ENCODE measurements around the gene ALKBH8.
"Not testable (repeated sequence)": the region's sequence is repeated elsewhere in the genome, so short reads cannot be mapped to it uniquely, and the experiment has no call there.

Gene ALKBH8

DNA sequence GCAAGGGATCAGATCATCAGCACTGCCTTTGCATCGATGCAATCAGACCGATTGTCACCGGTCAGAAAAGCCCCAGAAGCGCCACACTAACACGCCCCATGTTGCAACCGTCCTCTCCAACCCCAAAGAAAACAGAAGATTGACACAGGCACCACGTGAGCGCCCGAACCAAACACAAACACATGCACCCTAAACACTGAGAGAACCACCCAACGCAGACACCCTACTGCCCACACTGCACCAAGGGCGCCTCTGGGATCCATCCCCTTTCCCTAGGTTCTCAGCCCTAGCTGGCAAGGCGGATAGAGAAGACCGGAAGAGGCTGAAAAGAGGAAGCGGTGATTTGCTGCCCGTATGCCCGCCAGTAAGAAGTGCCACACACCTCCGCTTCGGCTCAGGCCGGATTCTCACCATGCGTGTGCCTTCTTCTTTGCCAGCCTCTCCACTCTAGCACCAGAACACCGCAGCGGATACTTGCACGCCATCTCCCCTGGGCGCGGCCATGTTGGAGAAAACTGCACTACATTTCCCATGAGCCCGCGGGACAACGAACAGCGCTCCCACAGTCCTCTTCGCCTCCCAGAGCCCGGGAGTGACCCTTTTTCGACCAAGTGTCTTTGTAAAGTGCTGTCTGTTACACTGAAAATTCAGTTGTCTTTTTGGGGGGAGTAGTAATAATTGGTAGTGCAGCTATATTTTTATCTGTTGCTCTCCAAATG lies at the start of gene ALKBH8:
Gene ALKBH8 (minus strand): TSS at position 517 of the 719 bp plus-strand sequence. CDS start 4,842 bp downstream, outside the sequence.
- DNase-seq (ENCODE audit: low read depth), result peak; percentile 58

DNA sequence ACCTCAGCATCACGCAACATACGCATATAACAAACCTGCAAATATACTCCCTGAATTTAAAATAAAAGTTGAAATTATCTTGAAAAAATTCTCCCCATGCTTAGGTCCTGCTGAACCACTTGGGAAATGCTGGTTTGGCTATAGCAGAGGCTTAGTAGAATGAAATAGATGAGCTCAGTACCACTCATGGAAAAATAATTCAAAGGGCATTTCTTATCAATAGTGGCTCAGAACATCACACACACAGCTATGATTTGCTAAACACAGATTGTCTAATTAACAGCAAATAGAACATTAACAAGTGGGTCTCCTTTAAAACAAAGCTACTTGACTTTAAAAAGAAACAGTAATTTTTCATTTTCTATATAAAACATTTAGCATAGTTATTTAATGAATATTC lies 46.9 kb upstream of the ALKBH8 start:
- no peak for DNase-seq (ENCODE audit: low read depth)

GRCh38 chr11:107609400-107610218 lies 44.1 kb upstream of the ALKBH8 start:
- no peak for DNase-seq (ENCODE audit: low read depth)

DNA sequence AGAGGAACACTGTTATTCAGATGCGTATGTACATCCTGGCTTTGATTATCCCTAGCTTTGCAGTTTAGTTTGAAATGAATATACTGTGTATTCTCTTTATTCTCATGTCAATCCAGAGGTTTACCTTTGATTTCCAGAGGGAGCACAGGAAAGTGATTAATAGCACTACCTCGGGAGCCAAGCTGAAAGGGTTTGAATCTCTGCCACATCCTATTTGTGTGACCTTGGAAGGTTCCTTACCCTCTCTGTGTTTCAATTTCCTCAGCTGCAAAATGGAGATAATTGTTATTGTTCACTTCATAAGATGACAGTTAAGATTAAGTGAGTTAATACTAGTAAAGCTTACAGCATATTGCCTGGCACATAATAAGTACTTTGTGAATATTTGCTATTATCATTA lies 43.3 kb upstream of the ALKBH8 start:
- no peak for DNase-seq (ENCODE audit: low read depth)

DNA sequence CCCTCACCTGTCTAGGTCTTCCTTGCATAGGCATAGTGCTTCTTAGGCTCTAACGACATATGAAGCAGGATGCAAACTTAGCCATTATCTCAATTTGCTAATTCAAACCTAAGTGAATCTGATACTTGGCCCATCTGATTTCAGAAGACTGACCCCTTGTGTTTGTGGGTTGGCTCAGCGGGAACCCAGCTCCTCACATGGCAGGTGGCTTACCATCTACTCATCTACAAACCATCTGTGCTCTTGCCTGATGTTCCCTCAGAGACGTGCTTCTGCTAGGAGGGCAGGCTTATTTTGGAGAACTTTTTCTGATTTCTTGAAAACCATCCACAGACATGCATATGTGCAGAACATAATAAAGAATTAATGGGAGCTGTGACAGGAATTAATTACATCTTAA lies 40.6 kb upstream of the ALKBH8 start:
- no peak for DNase-seq (ENCODE audit: low read depth)

GRCh38 chr11:107605061-107606006 lies 39.8 kb upstream of the ALKBH8 start:
- DNase-seq (ENCODE audit: low read depth), result no peak

- DNase-seq (ENCODE audit: low read depth), result no peak
These were observed 32.9 kb upstream of the ALKBH8 start for GRCh38 chr11:107598225-107599139.

DNA sequence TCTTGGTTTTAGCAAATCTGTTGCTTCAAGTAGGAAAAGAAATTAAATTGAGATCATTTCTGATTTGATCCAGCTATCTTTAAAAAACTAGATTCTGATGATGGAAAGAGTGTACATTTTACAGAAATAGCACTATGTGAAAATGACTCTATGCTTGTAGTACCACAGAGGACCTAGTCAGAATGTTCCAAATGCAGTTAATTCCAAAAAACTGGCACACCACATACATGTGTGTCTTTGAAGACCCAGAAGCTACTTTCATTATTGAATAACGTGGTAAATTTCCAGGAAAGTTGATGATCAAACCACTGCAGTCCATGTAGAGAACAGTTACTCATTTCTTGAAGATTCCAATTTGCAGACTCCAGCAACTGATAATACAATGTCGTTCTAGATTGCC lies 29.2 kb upstream of the ALKBH8 start:
- no peak for DNase-seq (ENCODE audit: low read depth)

DNA sequence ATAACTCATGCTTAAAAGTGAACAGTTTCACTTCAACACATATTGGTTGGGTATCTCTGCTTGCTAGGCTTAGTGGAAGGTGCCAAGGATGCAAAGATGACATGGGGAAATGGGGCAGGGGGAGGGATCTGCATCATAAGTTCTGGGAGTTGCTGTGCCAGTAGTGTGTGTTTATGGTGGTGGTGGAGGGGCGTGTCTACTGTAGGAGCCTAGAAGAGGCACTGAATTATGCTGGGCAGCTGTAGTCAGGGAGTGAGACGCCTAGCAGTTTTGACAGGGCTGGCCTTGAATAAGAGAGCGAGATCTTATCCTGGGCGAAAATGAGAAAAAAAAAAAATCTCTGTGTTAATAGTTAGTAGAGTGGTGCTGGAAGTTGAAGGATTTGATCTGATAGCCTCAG lies 28.4 kb upstream of the ALKBH8 start:
- DNase-seq (ENCODE audit: low read depth), result no peak

- DNase-seq (ENCODE audit: low read depth), result no peak
These were observed 27.3 kb upstream of the ALKBH8 start for GRCh38 chr11:107592813-107593212.

DNA sequence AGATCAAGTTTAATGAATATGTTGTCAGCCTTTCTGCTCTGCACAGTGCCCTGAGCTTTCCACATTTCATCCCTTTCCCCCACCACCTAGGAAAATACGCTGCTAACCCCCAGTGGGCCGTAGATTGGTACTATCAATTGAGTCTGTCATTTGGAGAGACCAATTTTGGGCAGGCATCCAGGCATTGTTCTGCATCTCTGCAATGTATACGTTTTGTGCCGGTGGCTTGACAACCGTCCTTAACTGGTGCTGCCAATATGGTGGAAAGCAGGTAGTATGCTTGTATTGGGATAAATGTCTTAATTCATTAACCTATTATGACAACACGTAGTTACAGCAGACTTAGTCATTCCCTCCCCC lies 26.7 kb upstream of the ALKBH8 start:
- no peak for DNase-seq (ENCODE audit: low read depth)

DNA sequence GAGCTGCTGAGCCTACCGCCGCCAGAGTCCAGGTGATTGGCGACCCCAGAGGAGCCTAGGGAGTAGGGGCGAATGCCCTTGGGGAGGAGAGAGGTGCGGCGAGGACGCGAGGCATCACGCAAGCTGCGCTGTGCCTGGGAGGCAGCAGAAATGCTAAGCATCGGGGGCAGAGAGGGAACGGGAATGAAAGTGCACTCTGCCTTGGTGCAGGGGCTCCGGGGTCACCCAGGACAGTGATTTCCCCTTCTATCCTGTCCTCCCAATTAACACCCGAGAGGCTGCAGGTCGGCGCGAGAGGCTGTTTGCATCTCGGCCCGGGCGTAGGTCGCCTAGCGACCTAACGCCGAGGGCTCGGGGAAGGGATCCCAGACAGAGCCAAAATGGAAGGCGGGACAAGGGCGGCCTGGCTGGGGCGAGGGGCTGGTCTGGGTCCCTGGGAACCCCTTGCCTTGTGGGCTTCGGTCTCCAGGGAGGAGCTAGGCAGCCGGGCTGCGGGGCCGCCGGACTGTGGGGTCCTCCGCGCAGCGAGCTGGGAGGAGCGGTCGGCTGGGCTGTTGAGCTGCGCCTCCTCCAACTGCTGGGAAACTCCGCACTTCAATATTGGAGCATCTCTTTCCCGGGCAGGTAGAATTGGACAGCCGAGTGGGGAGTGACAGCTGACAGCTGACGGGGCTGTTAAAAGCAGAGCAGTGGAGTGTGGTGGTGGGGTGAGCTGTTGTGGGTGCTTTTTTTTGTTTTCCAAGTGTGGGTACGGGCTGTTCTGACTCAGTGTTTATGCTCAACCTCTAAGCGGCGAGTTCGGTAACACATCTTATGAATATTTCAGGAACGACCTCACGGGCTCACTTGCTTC lies 26.1 kb upstream of the ALKBH8 start:
- DNase-seq (ENCODE audit: low read depth), result no peak

DNA sequence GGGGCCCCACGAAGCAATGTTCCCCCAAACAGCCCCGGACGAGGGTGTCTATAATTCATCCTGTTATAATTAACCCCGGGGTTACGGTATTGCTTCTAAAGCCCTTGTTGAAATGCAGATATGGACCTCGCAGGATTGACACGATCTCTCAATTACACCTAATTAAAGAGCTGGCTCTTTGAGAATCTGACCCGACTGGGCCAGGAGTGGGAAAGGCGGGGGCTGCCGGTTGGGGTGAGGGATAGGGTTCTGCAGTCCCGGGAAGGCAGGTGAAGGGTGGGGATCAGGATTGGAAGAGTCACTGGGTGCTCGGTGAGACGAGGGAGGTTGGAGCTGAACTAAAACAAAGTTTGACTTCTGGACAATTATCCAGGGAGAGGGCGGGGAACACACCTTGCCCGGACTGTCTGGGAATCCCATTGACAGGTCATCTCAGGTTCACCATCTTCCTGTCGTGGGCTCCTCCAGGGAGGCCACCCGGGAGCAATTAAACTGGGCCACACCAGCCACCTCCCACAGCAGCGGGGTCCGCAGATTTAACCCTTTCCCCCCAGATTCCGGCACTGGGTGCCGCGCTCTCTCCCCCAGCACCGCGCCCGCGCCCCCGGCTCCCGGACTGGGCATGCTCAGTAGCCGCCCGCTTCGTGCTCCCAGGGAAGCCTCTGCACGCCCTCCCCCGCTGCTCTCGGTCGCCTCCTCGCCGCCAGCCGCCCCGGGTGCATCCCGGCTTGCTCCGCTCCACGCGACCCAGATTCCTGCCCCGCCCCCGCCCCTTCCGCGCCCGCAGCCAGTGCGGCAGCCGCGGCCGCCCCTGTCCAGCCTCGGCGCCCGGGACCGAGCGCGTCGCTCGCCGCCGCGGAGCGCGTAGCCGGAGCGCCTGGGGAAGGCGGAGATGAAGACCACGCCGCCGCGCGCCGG lies 25.2 kb upstream of the ALKBH8 start, which contains the start of gene ELMOD1:
Gene ELMOD1 (plus strand): TSS at position 688 of the 918 bp plus-strand sequence. CDS start 27,043 bp downstream, outside the sequence.
- no peak for DNase-seq (ENCODE audit: low read depth)

- no peak for DNase-seq (ENCODE audit: low read depth)
These were observed 21.9 kb upstream of the ALKBH8 start for GRCh38 chr11:107587306-107587979.

DNA sequence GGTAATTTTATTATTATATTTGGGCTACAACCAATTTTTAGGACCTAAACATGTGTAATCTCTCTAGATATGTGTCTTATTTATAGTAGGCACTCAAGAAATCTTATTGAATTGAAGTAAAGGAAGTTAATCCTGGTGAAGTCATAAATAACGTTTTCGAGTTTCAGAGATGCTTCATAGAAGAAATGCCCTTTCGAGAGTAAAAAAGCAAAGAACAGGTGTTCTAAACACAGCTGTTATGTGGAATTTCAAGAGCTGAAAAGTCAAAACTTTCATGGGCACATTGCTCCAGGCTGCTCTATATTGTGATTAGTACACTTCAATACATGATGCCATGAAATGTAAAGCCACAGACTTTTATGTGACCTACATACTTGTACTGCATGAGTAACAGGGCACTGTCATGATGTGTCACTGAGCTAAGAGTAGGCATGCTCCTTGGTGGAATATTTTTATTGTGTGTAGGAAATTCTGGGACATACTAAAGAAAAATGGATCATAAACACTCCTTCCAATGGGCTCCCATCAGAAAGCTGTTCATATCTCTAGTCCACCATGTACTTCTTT lies 18.2 kb upstream of the ALKBH8 start:
- DNase-seq (ENCODE audit: low read depth), result no peak

- no peak for DNase-seq (ENCODE audit: low read depth)
These were observed 15.6 kb upstream of the ALKBH8 start for GRCh38 chr11:107581147-107581546.

- not testable (repeated sequence) for DNase-seq (ENCODE audit: low read depth)
These were observed 13.6 kb upstream of the ALKBH8 start for GRCh38 chr11:107579169-107579568.

GRCh38 chr11:107577346-107577711 lies 11.8 kb upstream of the ALKBH8 start:
- no peak for DNase-seq (ENCODE audit: low read depth)
